Natural killer cell (primary cell): ENCODE data around the gene CLN5. TPM values are rescaled to one million over a fixed set of nuclear protein-coding genes. Genes with fewer than 3 reads are reported as not detected.

Experiments
- ATAC-seq, 3 donors: fragments of 150-1000 bp in 2 of 3; fragments of 200-7000 bp in 1 of 3; cut with Tn5 transposase; 1 replicate in 1 of 3; 2 replicates in 2 of 3; pipeline ENCODE4 v1.10.0; 2021; ENCODE audit warnings: mild to moderate bottlenecking in 2 of 3, moderate library complexity in 2 of 3
- DNase-seq, 2 donors: peaks; one replicate each; pipeline versions ENCODE4 v3.0.0 to v3.0.0-alpha.2; 2013 to 2021; ENCODE audit warnings: mixed read lengths in 1 of 2
- H3K27ac ChIP-seq: one replicate; pipeline ENCODE4 v1.5.1; 2013; ENCODE audit warnings: mild to moderate bottlenecking, low read length
- H3K27me3 ChIP-seq: one replicate; pipeline ENCODE4 v1.6.1; 2013; ENCODE audit warnings: low read length; ENCODE audit not compliant: control insufficient read depth, insufficient read depth
- H3K36me3 ChIP-seq: one replicate; pipeline ENCODE4 v1.6.1; 2013; ENCODE audit warnings: low read length; ENCODE audit not compliant: control insufficient read depth, insufficient read depth
- H3K4me1 ChIP-seq: one replicate; pipeline ENCODE4 v1.6.1; 2013; ENCODE audit warnings: low read length; ENCODE audit not compliant: control insufficient read depth, insufficient read depth
- H3K4me3 ChIP-seq: one replicate; pipeline ENCODE4 v1.5.1; 2013; ENCODE audit warnings: low read length
- H3K9me3 ChIP-seq: one replicate; pipeline ENCODE4 v1.6.1; 2013; ENCODE audit warnings: low read length; ENCODE audit not compliant: control insufficient read depth, insufficient read depth
- H3K27ac Mint-ChIP-seq, 2 donors: one replicate each; pipeline ENCODE4 v1.8.0; 2022; ENCODE audit warnings: mild to moderate bottlenecking in 2 of 2, mixed read lengths in 2 of 2, moderate library complexity in 1 of 2
- H3K27me3 Mint-ChIP-seq, 2 donors: one replicate each; pipeline ENCODE4 v1.8.0; 2022; ENCODE audit warnings: low read depth in 2 of 2, mixed read lengths in 2 of 2
- H3K36me3 Mint-ChIP-seq: one replicate; pipeline ENCODE4 v1.8.0; 2022; ENCODE audit warnings: mixed read lengths
- H3K4me1 Mint-ChIP-seq, 2 donors: one replicate each; pipeline ENCODE4 v1.8.0; 2022; ENCODE audit warnings: mixed read lengths in 2 of 2
- H3K4me3 Mint-ChIP-seq: one replicate; pipeline ENCODE4 v1.8.0; 2022; ENCODE audit warnings: mild to moderate bottlenecking, moderate library complexity, mixed read lengths
- H3K9me3 Mint-ChIP-seq, 2 donors: one replicate each; pipeline ENCODE4 v1.8.0; 2022; ENCODE audit warnings: mixed read lengths in 2 of 2
- CTCF ChIP-seq: fragments of 200-600 bp; IDR thresholded peaks from one replicate; pipeline ENCODE4 v1.8.0; 2022; ENCODE audit warnings: antibody characterized with exemption
- WGBS: methylation state at CpG from one replicate; pipeline ENCODE4 v1.1.7; 2013; ENCODE audit warnings: missing lambda C conversion rate; ENCODE audit not compliant: insufficient coverage; 5-methylcytosine and 5-hydroxymethylcytosine counted together
- intact Hi-C: fragments of 100-400 bp; cut with micrococcal nuclease; formaldehyde crosslinking; loops from one replicate; pipeline ENCODE4 v1.14.2; 2022
- total RNA-seq, 4 donors: library from RNA; stranded (reverse); fragments of 120-200 nt in 1 of 4; gene quantifications; one replicate each; pipeline versions ENCODE4 v1.2.3 to v1.2.4, GENCODE V29; 2013 to 2022

Gene CLN5
- total RNA-seq, 3 donors from 2014 or later (not counting 1 experiment from before 2014, with no cell fraction given): 12.0 to 14.4 (median 13.9) TPM

- H3K27me3 Mint-ChIP-seq: no peaks in the 10 kb centered on the region
- no peak overlapping the region for H3K4me3 ChIP-seq
- H3K9me3 Mint-ChIP-seq: no peaks in the 10 kb centered on the region
- H3K27ac Mint-ChIP-seq: no peak overlapping the region
- DNase-seq (no peak), ATAC-seq (no peak)
- intact Hi-C loops: no loop called here
- H3K4me1 ChIP-seq: peaks cover under 1% of the 10 kb centered on the region
- peaks cover 35 to 36% of the 10 kb centered on the region in 2 donors for H3K4me1 Mint-ChIP-seq
- no peaks in the 10 kb centered on the region for H3K27me3 ChIP-seq
- TF ChIP-seq CTCF: no peak
- 93% methylated on average over 3 of the region's 6 CpGs for WGBS
- H3K36me3 ChIP-seq: peaks cover 76% of the 10 kb centered on the region
- no peak overlapping the region for H3K27ac ChIP-seq
- H3K4me3 Mint-ChIP-seq: no peak overlapping the region
- H3K9me3 ChIP-seq: no peaks in the 10 kb centered on the region
- peaks cover 20% of the 10 kb centered on the region for H3K36me3 Mint-ChIP-seq
Measured at GRCh38 chr13:77016888-77017623, 25.2 kb downstream of the CLN5 start.

GRCh38 chr13:77019756-77020155, 27.9 kb downstream of the CLN5 start:
- Mint-ChIP-seq H3K27me3 (no peaks in the 10 kb centered on the region), H3K4me3 (no peak overlapping the region), H3K36me3 (peaks cover 8% of the 10 kb centered on the region), H3K27ac (no peak overlapping the region), H3K9me3 (no peaks in the 10 kb centered on the region), H3K4me1 (peaks cover 43 to 44% of the 10 kb centered on the region in 2 donors)
- ATAC-seq (no peak), DNase-seq (no peak)
- Histone ChIP-seq H3K27me3 (no peaks in the 10 kb centered on the region), H3K36me3 (peaks cover 53% of the 10 kb centered on the region), H3K4me1 (peaks cover 7% of the 10 kb centered on the region), H3K4me3 (no peak overlapping the region), H3K9me3 (no peaks in the 10 kb centered on the region), H3K27ac (no peak overlapping the region)
- TF ChIP-seq CTCF: no peak
- intact Hi-C loops: no loop called here

- Mint-ChIP-seq H3K27ac (peak overlapping the region in 1 of 2 donors; percentile 23), H3K4me1 (peaks cover 47 to 56% of the 10 kb centered on the region in 2 donors), H3K27me3 (peaks cover 0 to 3% of the 10 kb centered on the region in 2 donors), H3K4me3 (peak overlapping the region; percentile 13), H3K36me3 (peaks cover under 1% of the 10 kb centered on the region), H3K9me3 (no peaks in the 10 kb centered on the region)
- peaks cover 17% of the 10 kb centered on the region for H3K4me1 ChIP-seq
- no peak overlapping the region for H3K27ac ChIP-seq
- no peak overlapping the region for H3K4me3 ChIP-seq
- TF ChIP-seq CTCF: no peak
- peaks cover 28% of the 10 kb centered on the region for H3K36me3 ChIP-seq
- DNase-seq (no peak), ATAC-seq (no peak)
- intact Hi-C loops: no loop called here
- H3K27me3 ChIP-seq: no peaks in the 10 kb centered on the region
- WGBS: 64% methylated on average over 3 of the region's 3 CpGs
- H3K9me3 ChIP-seq: no peaks in the 10 kb centered on the region
Measured at GRCh38 chr13:77022341-77022740, 30.5 kb downstream of the CLN5 start.
